HEK293 (cell line): ENCODE results near the gene SIL1.
A peak's percentile ranks its signal among the peaks of the same experiment; 100 is the strongest.

Experiments
- CTCF ChIA-PET: fragments of 350-600 bp; formaldehyde crosslinking; extraction: SDS; loops from one replicate; lab custom pipeline; 2021; ENCODE audit warnings: antibody characterized with exemption; lab: Yijun Ruan, JAX
- POLR2A ChIA-PET: fragments of 300-600 bp; formaldehyde crosslinking; extraction: SDS; loops from one replicate; lab custom pipeline; 2020; ENCODE audit warnings: antibody characterized with exemption, inconsistent platforms; lab: Yijun Ruan, JAX
- H3K27ac ChIP-seq: fragments of 200-500 bp; sonication (Bioruptor generic); 2 replicates; pipeline ENCODE4 v1.5.1; 2014; ENCODE audit warnings: low read depth, low read length, control low read depth, inconsistent platforms; ENCODE audit errors: extremely low read depth
- H3K36me3 ChIP-seq, 2 experiments: fragments of 200-500 bp in 1 of 2; sonication (Bioruptor generic) in 1 of 2; 1 replicate in 1 of 2; 2 replicates in 1 of 2; pipeline ENCODE4 v1.5.1; 2014 to 2017; ENCODE audit warnings: inconsistent platforms in 2 of 2, low read length in 2 of 2; ENCODE audit not compliant: control insufficient read depth in 2 of 2, insufficient read depth in 1 of 2
- H3K4me1 ChIP-seq: fragments of 200-500 bp; sonication (Bioruptor generic); 2 replicates; pipeline ENCODE4 v1.5.1; 2014; ENCODE audit warnings: mild to moderate bottlenecking, low read length, inconsistent platforms; ENCODE audit not compliant: control insufficient read depth, insufficient read depth
- H3K4me3 ChIP-seq: 2 replicates; pipeline ENCODE4 v1.5.1; 2011; ENCODE audit warnings: low read depth, mild to moderate bottlenecking, control low read depth, low read length, moderate library complexity
- H3K9me3 ChIP-seq: fragments of 200-500 bp; sonication (Bioruptor generic); 2 replicates; pipeline ENCODE4 v1.5.1; 2014; ENCODE audit warnings: low read depth, low read length, inconsistent platforms; ENCODE audit not compliant: control insufficient read depth, insufficient read depth
- BCL11A ChIP-seq: fragments of 450-650 bp; formaldehyde crosslinking; IDR thresholded peaks from 2 replicates; pipeline ENCODE4 v1.5.1; 2016; ENCODE audit warnings: low read depth, missing biosample characterization, missing genetic modification characterization
- EGR2 ChIP-seq: fragments of 450-650 bp; formaldehyde crosslinking; IDR thresholded peaks from 2 replicates; pipeline ENCODE4 v1.5.1; 2016; ENCODE audit warnings: low read depth, missing biosample characterization, missing genetic modification characterization
- IKZF3 ChIP-seq: fragments of 450-650 bp; IDR thresholded peaks from 2 replicates; pipeline ENCODE4 v1.5.0; 2018; ENCODE audit warnings: missing biosample characterization, mild to moderate bottlenecking, missing genetic modification characterization, moderate library complexity
- MYNN ChIP-seq: fragments of 450-650 bp; formaldehyde crosslinking; IDR thresholded peaks from 2 replicates; pipeline ENCODE4 v1.5.1; 2016; ENCODE audit warnings: missing biosample characterization, missing genetic modification characterization, borderline replicate concordance
- PRDM10 ChIP-seq: fragments of 450-650 bp; formaldehyde crosslinking; IDR thresholded peaks from 2 replicates; pipeline ENCODE4 v1.5.1; 2016; ENCODE audit warnings: missing biosample characterization, missing genetic modification characterization
- REST ChIP-seq: fragments of 450-650 bp; formaldehyde crosslinking; IDR thresholded peaks from 2 replicates; pipeline ENCODE4 v1.5.1; 2016; ENCODE audit warnings: missing biosample characterization, missing genetic modification characterization
- YY2 ChIP-seq: fragments of 450-650 bp; formaldehyde crosslinking; IDR thresholded peaks from 2 replicates; pipeline ENCODE4 v1.5.1; 2016; ENCODE audit warnings: missing biosample characterization, missing genetic modification characterization
- ZBTB48 ChIP-seq: fragments of 450-650 bp; formaldehyde crosslinking; IDR thresholded peaks from 2 replicates; pipeline ENCODE4 v1.5.1; 2016; ENCODE audit warnings: missing biosample characterization, missing genetic modification characterization
- ZBTB7A ChIP-seq: fragments of 450-650 bp; formaldehyde crosslinking; IDR thresholded peaks from 2 replicates; pipeline ENCODE4 v1.5.1; 2016; ENCODE audit warnings: low read depth, missing biosample characterization, missing genetic modification characterization
- ZFP37 ChIP-seq: fragments of 450-650 bp; formaldehyde crosslinking; IDR thresholded peaks from 2 replicates; pipeline ENCODE4 v1.5.1; 2016; ENCODE audit warnings: missing biosample characterization, missing genetic modification characterization
- ZNF175 ChIP-seq: fragments of 450-650 bp; formaldehyde crosslinking; IDR thresholded peaks from 2 replicates; pipeline ENCODE4 v1.5.1; 2016; ENCODE audit warnings: missing biosample characterization, missing genetic modification characterization
- ZNF18 ChIP-seq: fragments of 450-650 bp; formaldehyde crosslinking; IDR thresholded peaks from 2 replicates; pipeline ENCODE4 v1.5.1; 2016; ENCODE audit warnings: missing biosample characterization, missing genetic modification characterization
- ZNF2 ChIP-seq: fragments of 450-650 bp; formaldehyde crosslinking; IDR thresholded peaks from 2 replicates; pipeline ENCODE4 v1.5.1; 2016; ENCODE audit warnings: missing biosample characterization, missing genetic modification characterization
- ZNF214 ChIP-seq: fragments of 450-650 bp; formaldehyde crosslinking; IDR thresholded peaks from 2 replicates; pipeline ENCODE4 v1.5.1; 2017; ENCODE audit warnings: missing biosample characterization, mild to moderate bottlenecking, missing genetic modification characterization, borderline replicate concordance
- ZNF280C ChIP-seq: fragments of 450-650 bp; formaldehyde crosslinking; IDR thresholded peaks from 2 replicates; pipeline ENCODE4 v1.5.1; 2016; ENCODE audit warnings: missing biosample characterization, missing genetic modification characterization
- ZNF366 ChIP-seq: fragments of 450-650 bp; formaldehyde crosslinking; conservative IDR thresholded peaks from 2 replicates; pipeline ENCODE4 v1.5.1; 2016; ENCODE audit warnings: missing biosample characterization, missing genetic modification characterization
- ZNF398 ChIP-seq: fragments of 450-650 bp; formaldehyde crosslinking; IDR thresholded peaks from 2 replicates; pipeline ENCODE4 v1.5.1; 2017; ENCODE audit warnings: missing biosample characterization, missing genetic modification characterization
- ZNF530 ChIP-seq: fragments of 450-650 bp; formaldehyde crosslinking; IDR thresholded peaks from 2 replicates; pipeline ENCODE4 v1.5.1; 2016; ENCODE audit warnings: low read depth, missing biosample characterization, missing genetic modification characterization
- ZNF548 ChIP-seq: fragments of 450-650 bp; formaldehyde crosslinking; IDR thresholded peaks from 2 replicates; pipeline ENCODE4 v1.5.1; 2016; ENCODE audit warnings: missing biosample characterization, missing genetic modification characterization
- ZNF558 ChIP-seq: fragments of 450-650 bp; formaldehyde crosslinking; IDR thresholded peaks from 2 replicates; pipeline ENCODE4 v1.5.1; 2016; ENCODE audit warnings: missing biosample characterization, missing genetic modification characterization
- ZNF621 ChIP-seq: fragments of 450-650 bp; formaldehyde crosslinking; IDR thresholded peaks from 2 replicates; pipeline ENCODE4 v1.5.1; 2017; ENCODE audit warnings: missing biosample characterization, missing genetic modification characterization
- ZNF639 ChIP-seq: fragments of 450-650 bp; formaldehyde crosslinking; IDR thresholded peaks from 2 replicates; pipeline ENCODE4 v1.5.1; 2016; ENCODE audit warnings: missing biosample characterization, missing genetic modification characterization
- ZNF701 ChIP-seq: fragments of 450-650 bp; formaldehyde crosslinking; IDR thresholded peaks from 2 replicates; pipeline ENCODE4 v1.5.1; 2016; ENCODE audit warnings: missing biosample characterization, missing genetic modification characterization
- ZXDB ChIP-seq: fragments of 450-650 bp; formaldehyde crosslinking; IDR thresholded peaks from 2 replicates; pipeline ENCODE4 v1.5.1; 2016; ENCODE audit warnings: missing biosample characterization, missing genetic modification characterization

Gene SIL1

GRCh38 chr5:139134906-139135305, 63.3 kb downstream of the SIL1 start (continued):
- TF ChIP-seq ZNF530 (tag by site-specific recombination) (no peak), MYNN (tag by site-specific recombination) (no peak), ZNF175 (tag by site-specific recombination) (no peak), ZBTB48 (tag by site-specific recombination) (no peak), ZNF548 (no peak), YY2 (tag by site-specific recombination) (no peak), ZNF18 (tag by site-specific recombination) (no peak), ZNF558 (no peak), ZNF621 (tag by site-specific recombination) (no peak), ZNF366 (tag by site-specific recombination) (no peak), REST (tag by site-specific recombination) (no peak), ZNF2 (tag by site-specific recombination) (no peak)

GRCh38 chr5:139133282-139133681, 64.9 kb downstream of the SIL1 start:
- Histone ChIP-seq H3K9me3 (no peaks in the 10 kb centered on the region), H3K36me3 (no peaks in the 10 kb centered on the region), H3K27ac (no peak overlapping the region), H3K4me3 (no peak overlapping the region), H3K4me1 (peaks cover 14% of the 10 kb centered on the region)
- POLR2A ChIA-PET: no interaction called here
- CTCF ChIA-PET: no interaction called here
- TF ChIP-seq ZBTB48 (tag by site-specific recombination): no peak
- TF ChIP-seq ZNF398 (tag by site-specific recombination): no peak
- no peak for TF ChIP-seq ZBTB7A (tag by site-specific recombination)
- TF ChIP-seq ZNF639 (tag by site-specific recombination): no peak
- no peak for TF ChIP-seq ZFP37 (tag by site-specific recombination)
- TF ChIP-seq ZXDB: no peak
- no peak for TF ChIP-seq ZNF214 (tag by site-specific recombination)
- TF ChIP-seq IKZF3 (tag by site-specific recombination): 0 out of 2 replicates have a peak, but pooled peaks have one; percentile 29
- peak; percentile 52 for TF ChIP-seq EGR2 (tag by site-specific recombination)
- no peak for TF ChIP-seq PRDM10
- TF ChIP-seq ZNF701: no peak
- TF ChIP-seq ZNF280C (tag by site-specific recombination): no peak
- TF ChIP-seq BCL11A (tag by site-specific recombination): no peak
